ENCODE data around the gene ARHGEF17.

Gene ARHGEF17

GRCh38 chr11:73330569-73331093 is 22.6 kb downstream of the ARHGEF17 start:
- ATAC-seq = peak; percentile 60
- TF ChIP-seq RARB (CRISPR knock-in tag; IDR thresholded peaks at IDR 0.05) = no peak
- no peak for TF ChIP-seq ZNF70 (CRISPR knock-in tag; IDR thresholded peaks at IDR 0.05)
- TF ChIP-seq, protein P1, sequence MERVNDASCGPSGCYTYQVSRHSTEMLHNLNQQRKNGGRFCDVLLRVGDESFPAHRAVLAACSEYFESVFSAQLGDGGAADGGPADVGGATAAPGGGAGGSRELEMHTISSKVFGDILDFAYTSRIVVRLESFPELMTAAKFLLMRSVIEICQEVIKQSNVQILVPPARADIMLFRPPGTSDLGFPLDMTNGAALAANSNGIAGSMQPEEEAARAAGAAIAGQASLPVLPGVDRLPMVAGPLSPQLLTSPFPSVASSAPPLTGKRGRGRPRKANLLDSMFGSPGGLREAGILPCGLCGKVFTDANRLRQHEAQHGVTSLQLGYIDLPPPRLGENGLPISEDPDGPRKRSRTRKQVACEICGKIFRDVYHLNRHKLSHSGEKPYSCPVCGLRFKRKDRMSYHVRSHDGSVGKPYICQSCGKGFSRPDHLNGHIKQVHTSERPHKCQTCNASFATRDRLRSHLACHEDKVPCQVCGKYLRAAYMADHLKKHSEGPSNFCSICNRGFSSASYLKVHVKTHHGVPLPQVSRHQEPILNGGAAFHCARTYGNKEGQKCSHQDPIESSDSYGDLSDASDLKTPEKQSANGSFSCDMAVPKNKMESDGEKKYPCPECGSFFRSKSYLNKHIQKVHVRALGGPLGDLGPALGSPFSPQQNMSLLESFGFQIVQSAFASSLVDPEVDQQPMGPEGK (CRISPR knock-in tag; IDR thresholded peaks at IDR 0.05; ENCODE audit: borderline replicate concordance) = no peak
- TF ChIP-seq ESRRG (CRISPR knock-in tag; IDR thresholded peaks at IDR 0.05) = no peak
- no peak for TF ChIP-seq TCF4 (CRISPR knock-in tag; IDR thresholded peaks at IDR 0.05; ENCODE audit: borderline replicate concordance)
- no peak for TF ChIP-seq ZNF8 (CRISPR knock-in tag; IDR thresholded peaks at IDR 0.05)
- no peak for TF ChIP-seq GLIS3 (CRISPR knock-in tag; IDR thresholded peaks at IDR 0.05)
- TF ChIP-seq PPARA (CRISPR knock-in tag; IDR thresholded peaks at IDR 0.05; ENCODE audit: borderline replicate concordance) = no peak
- TF ChIP-seq, protein P2, sequence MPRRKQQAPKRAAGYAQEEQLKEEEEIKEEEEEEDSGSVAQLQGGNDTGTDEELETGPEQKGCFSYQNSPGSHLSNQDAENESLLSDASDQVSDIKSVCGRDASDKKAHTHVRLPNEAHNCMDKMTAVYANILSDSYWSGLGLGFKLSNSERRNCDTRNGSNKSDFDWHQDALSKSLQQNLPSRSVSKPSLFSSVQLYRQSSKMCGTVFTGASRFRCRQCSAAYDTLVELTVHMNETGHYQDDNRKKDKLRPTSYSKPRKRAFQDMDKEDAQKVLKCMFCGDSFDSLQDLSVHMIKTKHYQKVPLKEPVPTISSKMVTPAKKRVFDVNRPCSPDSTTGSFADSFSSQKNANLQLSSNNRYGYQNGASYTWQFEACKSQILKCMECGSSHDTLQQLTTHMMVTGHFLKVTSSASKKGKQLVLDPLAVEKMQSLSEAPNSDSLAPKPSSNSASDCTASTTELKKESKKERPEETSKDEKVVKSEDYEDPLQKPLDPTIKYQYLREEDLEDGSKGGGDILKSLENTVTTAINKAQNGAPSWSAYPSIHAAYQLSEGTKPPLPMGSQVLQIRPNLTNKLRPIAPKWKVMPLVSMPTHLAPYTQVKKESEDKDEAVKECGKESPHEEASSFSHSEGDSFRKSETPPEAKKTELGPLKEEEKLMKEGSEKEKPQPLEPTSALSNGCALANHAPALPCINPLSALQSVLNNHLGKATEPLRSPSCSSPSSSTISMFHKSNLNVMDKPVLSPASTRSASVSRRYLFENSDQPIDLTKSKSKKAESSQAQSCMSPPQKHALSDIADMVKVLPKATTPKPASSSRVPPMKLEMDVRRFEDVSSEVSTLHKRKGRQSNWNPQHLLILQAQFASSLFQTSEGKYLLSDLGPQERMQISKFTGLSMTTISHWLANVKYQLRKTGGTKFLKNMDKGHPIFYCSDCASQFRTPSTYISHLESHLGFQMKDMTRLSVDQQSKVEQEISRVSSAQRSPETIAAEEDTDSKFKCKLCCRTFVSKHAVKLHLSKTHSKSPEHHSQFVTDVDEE (CRISPR knock-in tag; IDR thresholded peaks at IDR 0.05) = no peak
- TF ChIP-seq, protein P3, sequence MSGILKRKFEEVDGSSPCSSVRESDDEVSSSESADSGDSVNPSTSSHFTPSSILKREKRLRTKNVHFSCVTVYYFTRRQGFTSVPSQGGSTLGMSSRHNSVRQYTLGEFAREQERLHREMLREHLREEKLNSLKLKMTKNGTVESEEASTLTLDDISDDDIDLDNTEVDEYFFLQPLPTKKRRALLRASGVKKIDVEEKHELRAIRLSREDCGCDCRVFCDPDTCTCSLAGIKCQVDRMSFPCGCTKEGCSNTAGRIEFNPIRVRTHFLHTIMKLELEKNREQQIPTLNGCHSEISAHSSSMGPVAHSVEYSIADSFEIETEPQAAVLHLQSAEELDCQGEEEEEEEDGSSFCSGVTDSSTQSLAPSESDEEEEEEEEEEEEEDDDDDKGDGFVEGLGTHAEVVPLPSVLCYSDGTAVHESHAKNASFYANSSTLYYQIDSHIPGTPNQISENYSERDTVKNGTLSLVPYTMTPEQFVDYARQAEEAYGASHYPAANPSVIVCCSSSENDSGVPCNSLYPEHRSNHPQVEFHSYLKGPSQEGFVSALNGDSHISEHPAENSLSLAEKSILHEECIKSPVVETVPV (CRISPR knock-in tag; IDR thresholded peaks at IDR 0.05) = no peak
- no peak for TF ChIP-seq BACH2 (CRISPR knock-in tag; IDR thresholded peaks at IDR 0.05; ENCODE audit: borderline replicate concordance)
- no peak for TF ChIP-seq ZFP3 (CRISPR knock-in tag; IDR thresholded peaks at IDR 0.05)
- TF ChIP-seq ZFP30 (CRISPR knock-in tag; IDR thresholded peaks at IDR 0.05) = no peak

DNA sequence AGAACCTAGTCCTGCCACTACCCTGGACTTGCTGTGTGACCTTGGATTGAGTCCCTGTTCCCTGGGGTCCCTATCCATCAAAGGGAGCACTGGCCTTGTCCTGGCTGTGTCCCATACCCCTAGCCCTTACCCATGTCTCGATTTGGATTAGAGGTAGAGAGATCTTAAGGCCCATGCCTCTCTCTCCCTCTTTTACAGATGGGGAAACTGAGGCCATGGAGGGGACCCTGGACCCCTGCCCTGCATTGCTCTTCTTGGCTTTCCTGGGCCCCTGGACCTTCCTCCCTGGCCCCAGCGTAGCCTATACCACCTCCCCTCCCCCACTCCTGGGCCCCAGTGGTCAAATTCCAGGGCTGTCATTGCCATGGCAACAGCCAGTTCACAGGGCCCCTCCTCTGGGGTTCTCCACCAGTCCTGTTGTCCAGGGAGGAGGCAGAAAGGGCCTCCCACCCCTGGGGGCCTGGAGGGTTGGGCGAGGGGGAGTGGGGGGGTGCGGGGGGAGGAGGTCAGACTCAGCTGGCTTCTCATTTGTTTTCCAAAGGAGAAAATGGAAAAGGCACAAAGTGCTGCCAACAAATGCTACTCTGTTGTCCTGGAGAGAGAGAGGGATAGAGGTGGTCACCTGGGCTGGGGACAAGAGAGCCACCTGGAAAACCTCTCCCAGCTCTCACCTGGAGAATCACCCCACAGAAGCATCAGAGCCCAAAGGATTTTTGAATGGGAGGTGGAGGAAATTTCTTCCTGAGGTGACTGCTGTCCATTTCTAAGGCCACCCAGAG is 23.3 kb downstream of the ARHGEF17 start:
- no peak for ATAC-seq

More for the DNA sequence above, 23.3 kb downstream of the ARHGEF17 start:
- TF ChIP-seq, protein P2 (CRISPR knock-in tag; IDR thresholded peaks at IDR 0.05) = no peak
- TF ChIP-seq TOX (CRISPR knock-in tag; IDR thresholded peaks at IDR 0.05; ENCODE audit: borderline replicate concordance) = no peak
- TF ChIP-seq CSDC2 (CRISPR knock-in tag; IDR thresholded peaks at IDR 0.05) = no peak
- TF ChIP-seq ISL1 (CRISPR knock-in tag; IDR thresholded peaks at IDR 0.05) = no peak
- TF ChIP-seq, protein P3 (CRISPR knock-in tag; IDR thresholded peaks at IDR 0.05) = no peak
- no peak for TF ChIP-seq ZNF8 (CRISPR knock-in tag; IDR thresholded peaks at IDR 0.05)
- no peak for TF ChIP-seq ESRRG (CRISPR knock-in tag; IDR thresholded peaks at IDR 0.05)
- no peak for TF ChIP-seq ZNF565 (CRISPR knock-in tag; conservative IDR thresholded peaks at IDR 0.05; ENCODE audit: low read depth)
- no peak for TF ChIP-seq ZFP3 (CRISPR knock-in tag; IDR thresholded peaks at IDR 0.05)

All from SK-N-SH treated with all-trans-retinoic acid at 6 μM for 48 hours (cell line).